Neural cell (in vitro differentiated cells): ENCODE results near the gene KL. TPM values are rescaled to one million over a fixed set of nuclear protein-coding genes. Genes with fewer than 3 reads are reported as not detected.

Experiments
- H2AFZ ChIP-seq: fragments of 200-600, 300-800 bp; sonication (generic), shearing (Covaris generic); 2 replicates; pipeline ENCODE4 v1.6.0; 2014; ENCODE audit warnings: low read depth, mild to moderate bottlenecking, antibody characterized with exemption, low read length, moderate library complexity
- H3F3A ChIP-seq: fragments of 200-600 bp; shearing (Covaris generic); 2 replicates; pipeline ENCODE4 v1.6.1; 2016; ENCODE audit warnings: mild to moderate bottlenecking, moderate library complexity, mixed read lengths, antibody characterized with exemption, low read length; ENCODE audit not compliant: insufficient read depth, poor library complexity, severe bottlenecking
- H3K27ac ChIP-seq: fragments of 200-600, 300-800 bp; sonication (generic), shearing (Covaris generic); 2 replicates; pipeline ENCODE4 v1.5.1; 2014; ENCODE audit warnings: mild to moderate bottlenecking, low read length, moderate library complexity
- H3K27me3 ChIP-seq: fragments of 300-800, 200-600 bp; sonication (generic), shearing (Covaris generic); 2 replicates; pipeline ENCODE4 v1.6.0; 2014; ENCODE audit warnings: mild to moderate bottlenecking, low read depth, low read length, moderate library complexity; ENCODE audit not compliant: insufficient read depth
- H3K36me3 ChIP-seq: fragments of 300-800, 200-600 bp; sonication (generic), shearing (Covaris generic); 2 replicates; pipeline ENCODE4 v1.5.1; 2014; ENCODE audit warnings: mild to moderate bottlenecking, antibody characterized with exemption, low read length, moderate library complexity; ENCODE audit not compliant: insufficient read depth
- H3K4me2 ChIP-seq: fragments of 300-800, 200-600 bp; sonication (generic), shearing (Covaris generic); 2 replicates; pipeline ENCODE4 v1.6.0; 2014; ENCODE audit warnings: mild to moderate bottlenecking, low read length
- H3K4me3 ChIP-seq: fragments of 300-800, 200-600 bp; sonication (generic), shearing (Covaris generic); 2 replicates; pipeline ENCODE4 v1.5.1; 2014; ENCODE audit warnings: mild to moderate bottlenecking, low read length, moderate library complexity
- H3K79me2 ChIP-seq: fragments of 200-600 bp; shearing (Covaris generic); replicated peaks from 2 replicates; pipeline ENCODE4 v1.6.0; 2014; ENCODE audit warnings: mild to moderate bottlenecking, low read length, moderate library complexity; ENCODE audit not compliant: insufficient read depth
- H3K9ac ChIP-seq: fragments of 300-800, 200-600 bp; sonication (generic), shearing (Covaris generic); 2 replicates; pipeline ENCODE4 v1.6.1; 2016; ENCODE audit warnings: mild to moderate bottlenecking, low read length, mixed read lengths
- H3K9me2 ChIP-seq: fragments of 200-600 bp; shearing (Covaris generic); 2 replicates; pipeline ENCODE4 v1.6.1; 2016; ENCODE audit warnings: mild to moderate bottlenecking, low read length, mixed read lengths; ENCODE audit not compliant: insufficient read depth
- H3K9me3 ChIP-seq: fragments of 200-600, 300-800 bp; sonication (generic), shearing (Covaris generic); 2 replicates; pipeline ENCODE4 v1.6.1; 2016; ENCODE audit warnings: mild to moderate bottlenecking, mixed run types, low read length, moderate library complexity, mixed read lengths
- H4K20me1 ChIP-seq: fragments of 200-600 bp; shearing (Covaris generic); 2 replicates; pipeline ENCODE4 v1.6.1; 2016; ENCODE audit warnings: mild to moderate bottlenecking, mixed run types; ENCODE audit not compliant: insufficient read depth
- CTCF ChIP-seq: fragments of 450-650 bp; IDR thresholded peaks from 2 replicates; pipeline ENCODE4 v1.5.1; 2014; ENCODE audit warnings: antibody characterized with exemption, mild to moderate bottlenecking, moderate library complexity; ENCODE audit not compliant: poor library complexity, severe bottlenecking
- EP300 ChIP-seq: fragments of 450-650 bp; conservative IDR thresholded peaks from 2 replicates; pipeline ENCODE4 v1.6.1; 2014; ENCODE audit warnings: antibody characterized with exemption, mild to moderate bottlenecking, moderate library complexity; ENCODE audit not compliant: poor library complexity, severe bottlenecking
- EZH2 ChIP-seq: fragments of 200-600, 300-800 bp; shearing (Covaris generic), sonication (generic); IDR thresholded peaks from 2 replicates; pipeline ENCODE4 v1.6.1; 2014; ENCODE audit warnings: antibody characterized with exemption, low read length, borderline replicate concordance, mild to moderate bottlenecking; ENCODE audit not compliant: insufficient read depth, poor library complexity, severe bottlenecking
- MXI1 ChIP-seq: fragments of 450-650 bp; conservative IDR thresholded peaks from 2 replicates; pipeline ENCODE4 v1.6.1; 2014; ENCODE audit warnings: antibody characterized with exemption, mild to moderate bottlenecking; ENCODE audit not compliant: poor library complexity, severe bottlenecking
- POLR2AphosphoS5 ChIP-seq: IDR thresholded peaks from 2 replicates; pipeline ENCODE4 v1.6.1; 2012
- RAD21 ChIP-seq: fragments of 450-650 bp; conservative IDR thresholded peaks from 2 replicates; pipeline ENCODE4 v1.6.1; 2014; ENCODE audit warnings: antibody characterized with exemption, mild to moderate bottlenecking, moderate library complexity
- REST ChIP-seq: IDR thresholded peaks from 2 replicates; pipeline ENCODE4 v1.6.1; 2012; ENCODE audit warnings: borderline replicate concordance
- SMC3 ChIP-seq: fragments of 450-650 bp; conservative IDR thresholded peaks from 2 replicates; pipeline ENCODE4 v1.6.1; 2014; ENCODE audit warnings: antibody characterized with exemption, mild to moderate bottlenecking, moderate library complexity; ENCODE audit not compliant: poor library complexity
- TAF1 ChIP-seq: IDR thresholded peaks from 2 replicates; pipeline ENCODE4 v1.6.1; 2012; ENCODE audit warnings: low read depth
- polyA plus RNA-seq: library from polyadenylated mRNA; depleted of rRNA; stranded (reverse); fragments of >200 nt; gene quantifications from 2 replicates; pipeline ENCODE4 v1.2.3, GENCODE V29; 2014

KL gene
- polyA plus RNA-seq, 1 donor from 2014 or later: 0.09 TPM

GRCh38 chr13:33106656-33107360, 90.6 kb downstream of the KL start:
- H3K79me2 ChIP-seq: no peaks in the 10 kb centered on the region
- H3K9me3 ChIP-seq: no peaks in the 10 kb centered on the region
- no peak overlapping the region for H2AFZ ChIP-seq
- H3F3A ChIP-seq: no peaks in the 10 kb centered on the region
- TF ChIP-seq POLR2AphosphoS5 (no peak), TAF1 (no peak), CTCF (no peak), MXI1 (no peak), EP300 (no peak), EZH2 (no peak), SMC3 (no peak), RAD21 (no peak), REST (no peak)
- no peak overlapping the region for H3K9ac ChIP-seq
- no peaks in the 10 kb centered on the region for H3K36me3 ChIP-seq
- no peaks in the 10 kb centered on the region for H3K27me3 ChIP-seq
- no peaks in the 10 kb centered on the region for H4K20me1 ChIP-seq
- no peak overlapping the region for H3K4me2 ChIP-seq
- H3K4me3 ChIP-seq: no peak overlapping the region
- no peak overlapping the region for H3K27ac ChIP-seq
- no peaks in the 10 kb centered on the region for H3K9me2 ChIP-seq

- Histone ChIP-seq H3K9ac (no peak overlapping the region), H3K4me3 (no peak overlapping the region), H3K36me3 (no peaks in the 10 kb centered on the region), H3K79me2 (no peaks in the 10 kb centered on the region), H4K20me1 (no peaks in the 10 kb centered on the region), H2AFZ (no peak overlapping the region), H3F3A (no peaks in the 10 kb centered on the region), H3K4me2 (no peak overlapping the region), H3K27ac (no peak overlapping the region), H3K9me2 (no peaks in the 10 kb centered on the region), H3K9me3 (no peaks in the 10 kb centered on the region), H3K27me3 (no peaks in the 10 kb centered on the region)
- TF ChIP-seq REST (no peak), CTCF (no peak), RAD21 (no peak), MXI1 (no peak), EP300 (no peak), EZH2 (no peak), POLR2AphosphoS5 (no peak)
These were observed 91.1 kb downstream of the KL start for GRCh38 chr13:33107361-33107760.
